HG02763 (cell line): ENCODE measurements around the gene LIG3.
A peak's percentile ranks its signal among the peaks of the same experiment; 100 is the strongest.
"Not testable (repeated sequence)": the region's sequence is repeated elsewhere in the genome, so short reads cannot be mapped to it uniquely, and the experiment has no call there.

Experiments used
- ATAC-seq: cut with Tn5 transposase; IDR thresholded peaks from one replicate; pipeline ENCODE4 v1.9.1; 2021; ENCODE audit warnings: mild to moderate bottlenecking, moderate library complexity; ENCODE audit not compliant: unreplicated experiment

LIG3 gene

DNA sequence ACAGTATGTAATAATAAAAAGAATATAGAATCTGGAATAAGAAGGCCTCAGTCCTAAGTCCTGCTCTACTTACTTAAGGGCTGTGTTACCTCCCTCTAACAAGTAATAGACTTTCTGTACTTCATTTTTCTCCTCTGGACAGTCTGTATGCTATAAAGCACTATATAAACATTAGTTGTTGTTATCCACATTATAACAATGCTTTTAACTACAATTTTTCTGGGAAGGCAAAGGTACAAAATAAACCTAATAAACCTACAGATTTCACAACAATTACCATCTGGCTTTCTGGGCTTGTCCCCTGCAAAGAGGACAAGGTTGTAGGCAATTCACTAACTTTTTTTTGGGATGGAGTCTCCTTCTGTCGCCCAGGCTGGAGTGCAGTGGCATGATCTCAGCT, 50.5 kb downstream of the LIG3 start:
- no peak for ATAC-seq

DNA sequence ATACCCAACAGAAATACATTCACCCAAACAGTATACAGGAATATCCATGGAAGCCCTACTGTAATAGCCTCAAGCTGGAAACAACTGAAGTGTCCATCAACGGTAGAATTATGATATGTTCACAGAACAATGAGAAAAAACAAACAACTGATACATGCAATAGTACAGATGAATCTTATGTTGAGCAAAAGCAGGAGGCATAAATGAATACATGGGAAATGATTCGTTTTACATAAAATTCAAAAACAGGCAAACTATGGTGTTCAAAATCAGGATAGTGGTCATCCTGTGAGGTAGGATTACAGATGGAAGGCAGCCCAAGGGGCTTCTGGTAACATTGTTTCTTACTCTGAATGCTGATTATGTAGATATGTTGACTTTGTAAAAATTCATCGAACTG, 58.1 kb downstream of the LIG3 start:
- ATAC-seq = no peak

DNA sequence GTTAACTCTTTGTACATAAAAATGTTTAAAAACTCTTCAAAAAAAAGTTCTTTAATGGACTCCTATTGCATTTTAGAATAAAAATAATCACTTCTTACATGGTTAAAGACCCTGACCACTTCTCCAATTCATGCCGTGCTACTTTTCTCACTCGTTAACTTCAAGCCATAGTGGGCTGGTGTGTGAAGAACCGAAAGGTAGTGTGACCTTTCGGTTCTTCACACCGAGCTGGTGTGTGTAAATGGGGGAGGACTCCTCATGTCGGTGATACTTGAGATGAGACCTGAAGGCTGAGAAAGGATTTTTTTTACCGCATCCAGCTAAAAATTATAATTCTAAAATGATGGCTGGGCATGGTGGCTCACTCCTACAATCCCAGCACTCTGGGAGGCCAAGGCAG, 61.1 kb downstream of the LIG3 start:
- no peak for ATAC-seq

DNA sequence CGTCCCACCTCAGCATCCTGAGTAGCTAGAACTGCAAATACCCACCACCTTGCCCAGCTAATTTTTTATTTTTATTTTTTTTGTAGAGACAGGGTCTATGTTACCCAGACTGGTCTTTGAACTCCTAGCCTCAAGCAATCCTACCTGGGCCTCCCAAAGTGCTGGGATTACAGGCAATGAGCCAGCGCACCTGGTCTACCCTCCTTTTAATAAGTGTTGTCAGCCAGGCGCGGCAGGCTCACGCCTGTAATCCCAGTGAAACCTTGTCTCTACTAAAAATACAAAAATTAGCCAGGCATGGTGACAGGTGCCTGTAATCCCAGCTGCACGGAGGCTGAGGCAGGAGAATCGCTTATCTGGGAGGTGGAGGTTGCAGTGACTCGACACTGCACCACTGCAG, 63.9 kb downstream of the LIG3 start:
- no peak for ATAC-seq

DNA sequence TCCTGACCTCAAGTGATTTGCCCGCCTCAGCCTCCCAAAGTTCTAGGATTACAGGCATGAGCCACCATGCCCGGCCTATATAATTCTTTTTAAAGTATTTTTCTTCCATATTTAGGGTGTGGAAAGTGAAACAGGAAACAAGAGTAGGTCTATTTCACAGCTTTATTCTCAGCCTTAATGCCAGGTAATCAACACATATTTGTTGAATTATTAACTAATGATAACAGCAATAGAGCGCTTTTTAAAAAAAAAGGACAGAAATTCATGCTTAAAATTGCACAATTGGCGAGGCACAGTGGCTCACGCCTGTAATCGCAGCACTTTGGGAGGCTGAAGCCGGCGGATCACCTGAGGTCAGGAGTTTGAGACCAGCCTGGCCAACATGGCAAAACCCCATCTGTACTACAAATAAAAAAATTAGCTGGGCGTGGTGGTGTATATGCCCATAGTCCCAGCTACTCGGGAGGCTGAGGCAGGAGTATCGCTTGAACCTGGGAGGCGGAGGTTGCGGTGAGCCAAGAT, 65.2 kb downstream of the LIG3 start:
- not testable (repeated sequence) for ATAC-seq

DNA sequence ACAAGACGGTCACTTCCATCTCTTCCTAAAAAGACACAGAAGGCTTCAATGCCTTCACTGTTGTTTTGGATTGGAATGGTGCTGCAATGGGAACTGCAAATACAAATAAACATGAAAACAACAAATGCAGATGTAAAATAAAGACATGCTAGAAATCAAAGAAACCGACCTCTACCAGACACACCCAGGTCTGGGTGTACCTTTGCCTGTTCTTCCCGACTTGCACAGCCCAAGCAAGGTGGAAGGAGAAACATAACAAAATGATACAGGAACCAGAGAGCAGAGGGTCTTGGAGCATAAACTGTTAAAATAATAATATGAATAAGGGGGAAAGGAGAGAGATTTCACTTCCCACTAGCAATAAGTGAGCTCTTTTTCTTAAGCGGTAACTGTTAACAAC, 65.9 kb downstream of the LIG3 start:
- no peak for ATAC-seq

DNA sequence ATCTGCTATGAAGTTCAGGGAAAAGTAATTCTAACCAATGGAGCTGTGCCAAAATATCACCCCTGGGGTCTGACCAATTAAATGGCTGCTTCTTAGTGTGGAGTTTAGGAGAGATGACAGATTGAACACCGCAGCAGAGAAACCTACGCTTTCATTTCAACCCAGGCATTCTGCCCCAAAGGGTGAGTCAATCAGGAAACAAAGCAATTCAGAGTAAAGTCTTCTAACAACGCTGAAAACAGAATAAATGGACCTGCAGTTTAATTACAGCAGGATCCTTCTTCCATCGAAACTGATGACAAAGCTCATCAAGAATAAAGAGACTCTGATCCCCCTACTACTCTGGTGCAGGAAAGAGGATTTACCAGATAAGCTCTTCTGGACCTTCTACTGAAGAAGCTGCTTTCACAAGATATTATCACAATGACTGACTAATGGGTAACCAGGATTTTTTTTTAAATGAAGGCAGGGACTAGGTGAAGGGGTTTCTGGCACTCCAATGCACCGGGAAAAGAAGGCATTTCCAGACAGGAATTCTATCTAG, 66.5 kb downstream of the LIG3 start:
- ATAC-seq = no peak

DNA sequence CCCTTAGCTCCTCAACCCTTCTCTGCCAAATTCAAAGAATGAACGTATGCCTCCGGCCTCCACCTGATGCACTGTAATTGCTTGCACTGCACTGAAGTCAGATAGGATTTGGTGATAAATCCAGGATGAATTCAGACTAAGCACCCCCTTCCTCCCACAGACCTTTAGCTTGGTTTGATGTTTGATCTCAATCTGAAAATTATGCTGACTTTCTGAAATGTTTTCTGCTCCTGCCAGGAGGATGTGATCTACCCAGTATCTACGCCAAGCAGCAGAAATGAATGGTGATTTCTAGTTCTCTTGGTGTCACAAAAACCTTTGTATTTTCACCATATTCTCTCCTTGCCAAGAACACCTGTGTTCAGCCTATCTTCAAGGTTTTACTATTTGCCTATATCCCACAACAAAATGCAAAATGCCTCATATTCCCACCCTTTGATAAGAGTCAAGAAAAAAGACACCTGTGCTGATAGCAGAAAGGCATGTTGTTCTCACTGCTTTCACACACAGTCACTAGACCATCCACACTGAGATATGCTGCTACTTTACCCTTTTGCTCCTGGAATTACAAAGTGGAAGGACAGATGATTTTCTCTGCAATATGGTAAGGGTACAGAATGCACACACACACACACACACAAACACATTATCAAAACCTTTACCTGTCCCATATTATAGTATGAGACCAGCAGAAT, 68.5 kb downstream of the LIG3 start:
- no peak for ATAC-seq

DNA sequence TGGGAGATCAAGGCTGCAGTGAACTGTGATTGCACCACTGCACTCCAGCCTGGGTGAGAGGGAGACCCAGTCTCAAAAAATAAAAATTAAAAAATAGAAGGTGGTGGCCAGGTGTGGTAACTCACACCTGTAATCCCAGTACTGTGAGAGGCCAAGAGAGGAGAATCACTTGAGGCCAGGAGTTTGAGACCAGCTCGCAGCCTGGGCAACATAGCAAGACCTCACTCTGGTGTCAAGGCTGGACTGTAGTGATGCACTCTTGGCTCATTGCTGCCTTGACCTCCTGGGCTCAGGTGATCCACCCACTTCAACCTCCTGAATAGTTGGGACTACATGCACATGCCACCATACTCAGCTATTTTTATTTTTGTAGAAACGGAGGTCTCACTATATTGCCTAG, 69.9 kb downstream of the LIG3 start:
- no peak for ATAC-seq

DNA sequence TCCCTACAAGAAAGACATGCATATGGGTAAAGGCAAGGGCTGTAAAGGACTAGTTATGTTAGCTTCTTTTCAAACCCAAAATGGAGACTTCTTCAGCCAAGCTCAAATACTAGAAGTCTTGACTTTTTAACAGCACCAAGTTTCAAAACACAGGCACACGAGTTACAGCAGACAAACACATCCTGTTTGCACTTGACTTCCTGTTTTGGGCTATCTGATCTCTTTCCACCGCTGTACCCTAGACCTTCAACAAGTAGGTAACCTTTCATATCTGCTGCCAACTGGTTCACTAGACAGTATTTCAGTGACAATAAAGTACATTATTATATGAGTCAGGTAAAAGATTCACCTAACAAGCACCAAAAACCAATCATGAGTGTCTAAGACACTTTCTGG, 70.9 kb downstream of the LIG3 start:
- peak; percentile 55 for ATAC-seq

DNA sequence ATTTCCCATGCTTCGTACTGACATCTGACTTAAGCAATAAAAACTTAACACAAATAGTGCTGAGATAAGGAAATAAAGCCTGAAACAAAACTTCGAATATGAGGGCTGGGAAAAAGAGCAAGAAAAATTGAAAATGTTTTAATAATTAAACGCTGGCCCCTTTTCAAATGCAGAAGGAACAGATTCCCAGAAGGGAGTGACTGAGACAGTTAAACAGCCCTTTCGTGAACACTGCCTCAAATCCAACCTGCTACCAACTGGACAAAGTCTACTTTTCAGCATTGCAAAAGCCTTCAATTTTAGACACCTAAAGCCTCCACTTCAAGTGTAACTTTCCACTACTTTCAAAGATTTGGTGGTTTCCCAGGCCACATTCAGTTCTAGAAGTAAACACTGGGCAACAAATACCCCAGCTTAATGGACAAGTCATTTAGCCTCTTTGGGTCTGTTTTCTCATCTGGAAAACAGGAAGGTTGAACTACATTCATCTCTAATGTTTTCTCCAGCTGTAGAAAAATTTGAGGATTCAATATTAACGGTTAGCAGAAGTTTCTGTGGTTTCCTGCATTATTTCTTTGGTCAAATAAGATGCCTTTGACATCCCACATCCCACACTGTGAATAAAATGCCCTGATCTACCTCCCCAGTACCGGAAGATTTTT, 71.4 kb downstream of the LIG3 start:
- no peak for ATAC-seq

DNA sequence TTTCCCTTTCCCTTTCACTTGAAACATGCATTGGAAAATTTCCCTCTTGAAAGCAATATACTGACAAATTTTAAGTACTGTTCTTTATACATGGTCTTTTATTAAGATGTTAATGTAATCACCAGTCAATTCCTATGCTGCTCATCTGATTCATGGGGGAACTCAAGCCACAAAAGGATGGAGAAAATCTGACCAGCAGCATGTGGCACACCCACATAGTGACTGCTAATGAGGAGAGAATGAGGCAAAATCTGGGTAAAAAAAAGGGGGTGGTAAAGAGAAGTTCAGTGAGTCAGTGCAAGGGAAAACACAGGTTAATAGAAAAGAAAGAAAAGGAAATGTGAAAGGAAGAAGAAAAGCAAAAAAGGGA, 71.9 kb downstream of the LIG3 start:
- ATAC-seq = no peak

DNA sequence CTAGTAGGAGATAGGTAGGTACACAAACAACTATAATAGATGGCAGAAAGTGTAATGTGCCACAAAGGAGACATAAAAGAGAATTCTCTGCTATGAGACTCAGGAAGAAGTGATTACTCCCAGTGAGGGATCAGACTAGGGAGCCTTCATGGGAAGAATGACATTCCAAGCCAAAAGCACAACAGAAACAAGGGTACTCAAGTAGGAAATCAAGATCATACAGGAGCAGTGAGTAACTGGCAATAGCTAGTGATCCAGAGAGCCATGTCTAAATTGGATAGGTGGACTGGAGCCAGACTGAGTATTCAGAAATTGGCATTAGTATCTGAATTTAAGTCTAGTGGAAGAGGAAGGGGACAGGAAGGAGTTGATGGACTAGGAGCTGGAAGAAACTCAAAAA, 72.5 kb downstream of the LIG3 start:
- no peak for ATAC-seq

DNA sequence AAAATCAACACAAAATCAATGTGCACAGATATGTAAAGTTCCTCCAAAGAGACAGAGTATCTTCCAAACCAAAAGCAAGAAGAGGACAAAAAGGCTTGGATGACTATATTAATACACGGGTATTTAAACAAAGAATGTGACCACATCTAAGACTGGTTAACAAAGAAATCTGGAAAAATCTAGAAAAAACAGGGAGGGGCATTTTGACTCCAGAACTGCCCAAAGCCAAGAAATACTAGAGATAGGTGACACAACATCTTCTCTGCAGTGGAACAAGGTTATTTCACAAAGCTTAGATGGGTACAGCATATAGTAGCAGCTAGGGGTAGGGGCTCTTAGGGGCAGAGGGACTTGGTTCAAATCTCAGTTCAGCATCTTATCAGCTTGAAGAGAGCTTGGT, 72.9 kb downstream of the LIG3 start:
- no peak for ATAC-seq

DNA sequence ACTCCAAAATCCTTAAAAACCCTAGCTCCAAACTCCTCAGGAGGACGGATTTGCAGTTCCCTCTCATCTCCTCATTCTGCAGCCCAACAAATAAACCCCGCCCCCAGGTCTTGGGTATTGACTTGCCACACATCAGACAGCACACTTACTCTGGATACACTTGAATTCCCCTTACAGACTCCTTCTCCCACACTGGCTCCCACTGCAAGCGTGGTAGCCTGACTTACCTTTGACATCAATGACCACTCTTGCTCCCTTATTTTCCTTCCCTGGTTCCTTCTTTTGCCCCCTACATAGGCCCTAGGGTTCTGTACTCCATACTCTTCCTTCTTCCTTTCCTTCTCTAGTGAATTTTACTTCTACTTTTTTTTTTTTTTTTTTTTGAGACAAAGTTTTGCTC, 75.7 kb downstream of the LIG3 start:
- ATAC-seq = no peak

DNA sequence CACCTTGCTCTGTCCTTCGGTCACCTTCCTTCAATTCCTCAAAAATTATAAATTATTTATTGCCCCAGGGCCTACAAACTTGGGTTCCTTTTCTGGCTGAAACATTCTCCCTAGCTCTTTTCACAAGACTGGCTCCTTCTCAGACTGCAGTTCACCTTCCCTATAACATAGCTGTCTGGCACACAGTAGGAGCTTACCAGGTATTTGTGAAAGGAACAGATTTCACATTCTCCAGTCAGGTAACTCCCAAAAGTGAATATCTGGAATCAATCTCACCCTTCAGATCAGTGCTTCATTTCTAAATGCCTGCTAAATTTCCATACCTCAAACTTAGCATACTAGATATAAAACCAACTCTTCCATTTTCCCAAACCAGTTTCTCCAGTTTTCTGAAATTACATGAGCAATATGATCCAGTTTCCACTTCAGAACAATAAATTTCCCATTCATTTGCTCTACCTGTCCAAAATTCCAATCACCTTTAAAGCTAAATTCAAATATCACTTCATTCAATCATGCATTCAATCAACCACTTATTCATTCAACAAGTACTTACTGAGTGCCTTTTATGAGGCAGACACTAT, 77.1 kb downstream of the LIG3 start:
- ATAC-seq = no peak
